Measurements from ENCODE around the gene ZNHIT6. TPM values are rescaled to one million over a fixed set of nuclear protein-coding genes. Genes with fewer than 3 reads are reported as not detected.

The ZNHIT6 gene, protein sequence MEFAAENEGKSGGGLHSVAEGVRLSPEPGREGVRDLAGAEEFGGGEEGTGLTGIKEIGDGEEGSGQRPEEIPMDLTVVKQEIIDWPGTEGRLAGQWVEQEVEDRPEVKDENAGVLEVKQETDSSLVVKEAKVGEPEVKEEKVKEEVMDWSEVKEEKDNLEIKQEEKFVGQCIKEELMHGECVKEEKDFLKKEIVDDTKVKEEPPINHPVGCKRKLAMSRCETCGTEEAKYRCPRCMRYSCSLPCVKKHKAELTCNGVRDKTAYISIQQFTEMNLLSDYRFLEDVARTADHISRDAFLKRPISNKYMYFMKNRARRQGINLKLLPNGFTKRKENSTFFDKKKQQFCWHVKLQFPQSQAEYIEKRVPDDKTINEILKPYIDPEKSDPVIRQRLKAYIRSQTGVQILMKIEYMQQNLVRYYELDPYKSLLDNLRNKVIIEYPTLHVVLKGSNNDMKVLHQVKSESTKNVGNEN
- total RNA-seq (18.8 and 21.4 TPM in 2 replicates), polyA plus RNA-seq (6.2 and 7.3 TPM in 2 replicates), polyA minus RNA-seq (10.2 and 10.5 TPM in 2 replicates), Bru-seq, nascent RNA (percentile 85 among the genes with signal in this experiment), BruChase-seq, experiment 1, labeled RNA remaining after a 6-hour chase (percentile 80 among the genes with signal in this experiment), BruChase-seq, experiment 2, labeled RNA remaining after a 2-hour chase (percentile 81 among the genes with signal in this experiment)
- 8.6 and 8.8 TPM in 2 replicates for polyA plus RNA-seq (2011; cell fraction: cytosol; rRNA removed)
- polyA plus RNA-seq (2011; cell fraction: nucleus; rRNA removed), result 10.9 and 12.2 TPM in 2 replicates
- polyA plus RNA-seq (2012), result 16.4 and 24.6 TPM in 2 replicates
- 6.5 TPM for polyA minus RNA-seq (2011; cell fraction: cytosol; rRNA and poly(A)+ RNA removed)
- polyA minus RNA-seq (2011; cell fraction: nucleus; rRNA and poly(A)+ RNA removed), result 8.2 and 12.0 TPM in 2 replicates
- long read RNA-seq, transcript ZNHIT6-201 (10 exons, 2,797 nt), result major isoform, 16 of 25 reads
- long read RNA-seq, partial matches to known transcripts, result 1 of 25 reads
- long read RNA-seq, other reads (novel, unspliced or antisense), result 8 of 25 reads

DNA sequence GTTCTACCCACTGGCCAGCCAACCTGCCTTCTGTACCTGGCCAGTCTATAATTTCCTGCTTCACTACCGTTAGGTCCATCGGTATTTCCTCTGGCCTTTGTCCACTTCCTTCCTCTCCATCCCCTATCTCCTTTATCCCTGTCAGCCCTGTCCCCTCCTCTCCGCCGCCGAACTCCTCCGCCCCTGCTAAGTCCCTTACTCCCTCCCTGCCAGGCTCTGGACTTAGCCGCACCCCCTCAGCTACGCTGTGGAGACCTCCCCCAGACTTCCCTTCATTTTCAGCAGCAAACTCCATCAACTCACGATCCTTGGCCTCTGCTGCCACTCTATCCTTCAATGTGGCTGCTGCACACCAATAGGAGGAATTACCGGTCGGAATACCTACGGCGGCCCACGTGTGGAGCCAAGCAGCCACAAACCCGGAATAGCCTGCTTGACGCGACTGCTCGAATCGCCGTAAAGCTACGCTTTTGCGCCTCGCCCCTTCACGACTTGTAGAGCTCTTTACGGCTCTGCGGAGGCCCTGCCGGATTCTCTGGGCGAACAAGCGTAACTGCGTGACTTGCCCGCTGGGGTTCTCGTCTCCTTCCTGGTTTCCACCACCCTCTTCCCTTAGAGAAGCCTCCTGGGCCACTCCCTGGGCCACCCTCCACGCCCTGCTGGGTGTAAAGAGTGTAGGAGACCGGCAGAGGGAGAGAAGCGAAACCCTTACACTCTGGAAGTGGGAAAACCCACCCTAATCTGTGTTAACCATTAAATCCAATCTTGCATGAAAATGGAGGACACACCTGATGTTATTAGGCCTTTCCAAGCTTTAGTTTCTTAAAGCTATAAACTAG, at the start of gene ZNHIT6:
Gene ZNHIT6 (minus strand): TSS at position 444 of the 839 bp plus-strand sequence. CDS start 149 bp downstream, at position 295.
- Histone ChIP-seq H3K9ac (replicated peaks; ENCODE audit: extremely low read depth, insufficient read depth, low read length) (peak within 1 kb of the TSS; percentile 65), H3K4me1 (ENCODE audit: control insufficient read depth, extremely low read depth, insufficient read depth, low read length) (peaks cover 13% of the 10 kb centered on the region), H3K4me3 (replicated peaks in 1 of 3; ENCODE audit: insufficient read depth in 1 of 3, low read depth in 1 of 3, low read length in 3 of 3) (peak within 1 kb of the TSS; percentile 43 to 82 (median 69)), H4K20me1 (replicated peaks; ENCODE audit: control insufficient read depth, extremely low read depth, insufficient read depth, low read length) (no peaks in the 10 kb centered on the region), H3K27ac (ENCODE audit: insufficient read depth, low read depth, low read length) (peak within 1 kb of the TSS; percentile 41), H3K27me3 (ENCODE audit: control insufficient read depth in 2 of 2, insufficient read depth in 2 of 2, low read length in 2 of 2) (no peaks in the 10 kb centered on the region), H2AFZ (ENCODE audit: low read depth, low read length) (peak within 1 kb of the TSS; percentile 45), H3K4me2 (ENCODE audit: insufficient read depth, low read length) (peak within 1 kb of the TSS; percentile 94), H3K79me2 (ENCODE audit: control insufficient read depth, insufficient read depth, low read length) (peaks cover 27% of the 10 kb centered on the region), H3K9me1 (replicated peaks; ENCODE audit: control insufficient read depth, extremely low read depth, insufficient read depth, low read length) (no peaks in the 10 kb centered on the region), H3K36me3 (ENCODE audit: control insufficient read depth in 2 of 2, extremely low read depth in 1 of 2, insufficient read depth in 2 of 2, low read length in 2 of 2) (peaks cover 2% of the 10 kb centered on the region in 2 experiments), H3K9me3 (replicated peaks; ENCODE audit: control insufficient read depth, insufficient read depth, low read length) (no peaks in the 10 kb centered on the region)
- dilution Hi-C loops (cut with MboI; ENCODE audit: extremely low pct_ligation_motif_present, low sequenced_read_pairs) (no loop called here), intact Hi-C loops (cut with micrococcal nuclease) (loop anchor here (1.0 to 5.0 kb wide), 5 partner anchors 101 to 511 kb away; partner anchors contain the start of gene BCL10)
- DNase-seq (ENCODE audit: low read depth, low spot score) (peak; percentile 95), FAIRE-seq (peak; percentile 85)
- ChIA-PET CTCF (interaction anchor here (0.6 to 1.3 kb wide), 26 partner anchors 9 to 763 kb away, joined by 3 to 17 read pairs (median 4); partner anchors contain the start of genes BCL10 and C1orf52), POLR2A (interaction anchor here (0.6 to 1.0 kb wide), 7 partner anchors 9 to 1202 kb away, joined by 3 to 7 read pairs (median 3); partner anchors contain the start of genes BCL10 and GNG5)
- TF ChIP-seq, protein P1, sequence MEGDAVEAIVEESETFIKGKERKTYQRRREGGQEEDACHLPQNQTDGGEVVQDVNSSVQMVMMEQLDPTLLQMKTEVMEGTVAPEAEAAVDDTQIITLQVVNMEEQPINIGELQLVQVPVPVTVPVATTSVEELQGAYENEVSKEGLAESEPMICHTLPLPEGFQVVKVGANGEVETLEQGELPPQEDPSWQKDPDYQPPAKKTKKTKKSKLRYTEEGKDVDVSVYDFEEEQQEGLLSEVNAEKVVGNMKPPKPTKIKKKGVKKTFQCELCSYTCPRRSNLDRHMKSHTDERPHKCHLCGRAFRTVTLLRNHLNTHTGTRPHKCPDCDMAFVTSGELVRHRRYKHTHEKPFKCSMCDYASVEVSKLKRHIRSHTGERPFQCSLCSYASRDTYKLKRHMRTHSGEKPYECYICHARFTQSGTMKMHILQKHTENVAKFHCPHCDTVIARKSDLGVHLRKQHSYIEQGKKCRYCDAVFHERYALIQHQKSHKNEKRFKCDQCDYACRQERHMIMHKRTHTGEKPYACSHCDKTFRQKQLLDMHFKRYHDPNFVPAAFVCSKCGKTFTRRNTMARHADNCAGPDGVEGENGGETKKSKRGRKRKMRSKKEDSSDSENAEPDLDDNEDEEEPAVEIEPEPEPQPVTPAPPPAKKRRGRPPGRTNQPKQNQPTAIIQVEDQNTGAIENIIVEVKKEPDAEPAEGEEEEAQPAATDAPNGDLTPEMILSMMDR (IDR thresholded peaks at IDR 0.05; ENCODE audit: extremely low read depth in 1 of 2, insufficient read depth in 1 of 2, low read depth in 1 of 2, low read length in 2 of 2), result peak; percentile 17 to 42
- TF ChIP-seq POLR2AphosphoS5 (IDR thresholded peaks at IDR 0.05; ENCODE audit: insufficient read depth, low read depth, low read length), result peak; percentile 36
- peak; percentile 60 for TF ChIP-seq POLR2A (IDR thresholded peaks at IDR 0.05; ENCODE audit: low read depth, low read length)
- no peak for TF ChIP-seq JUN (IDR thresholded peaks at IDR 0.05; ENCODE audit: borderline replicate concordance, insufficient read depth, insufficient read length, low read depth)
- TF ChIP-seq, protein P2, sequence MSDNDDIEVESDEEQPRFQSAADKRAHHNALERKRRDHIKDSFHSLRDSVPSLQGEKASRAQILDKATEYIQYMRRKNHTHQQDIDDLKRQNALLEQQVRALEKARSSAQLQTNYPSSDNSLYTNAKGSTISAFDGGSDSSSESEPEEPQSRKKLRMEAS (IDR thresholded peaks at IDR 0.05; ENCODE audit: insufficient read depth, insufficient read length), result peak; percentile 39
- TF ChIP-seq EZH2 (IDR thresholded peaks at IDR 0.05; ENCODE audit: borderline replicate concordance, low read depth, low read length, severe bottlenecking), result no peak
- TF ChIP-seq MYC (IDR thresholded peaks at IDR 0.05; ENCODE audit: low read depth, low read length), result peak; percentile 86
- no peak for TF ChIP-seq GATA2 (IDR thresholded peaks at IDR 0.05; ENCODE audit: insufficient read depth, insufficient read length, low read depth, low read length)
- TF ChIP-seq FOS (IDR thresholded peaks at IDR 0.05; ENCODE audit: borderline replicate concordance, insufficient read depth, low read length), result no peak
- no TSS peak for BruUV-seq (replicated peaks)
